Measurements from ENCODE around the gene DRAXIN. TPM values are rescaled to one million over a fixed set of nuclear protein-coding genes. Genes with fewer than 3 reads are reported as not detected.

Gene DRAXIN
- total RNA-seq, 8 experiments from 2014 or later: 0.10 to 100 (median 78.0) TPM; not detected in 1

DNA sequence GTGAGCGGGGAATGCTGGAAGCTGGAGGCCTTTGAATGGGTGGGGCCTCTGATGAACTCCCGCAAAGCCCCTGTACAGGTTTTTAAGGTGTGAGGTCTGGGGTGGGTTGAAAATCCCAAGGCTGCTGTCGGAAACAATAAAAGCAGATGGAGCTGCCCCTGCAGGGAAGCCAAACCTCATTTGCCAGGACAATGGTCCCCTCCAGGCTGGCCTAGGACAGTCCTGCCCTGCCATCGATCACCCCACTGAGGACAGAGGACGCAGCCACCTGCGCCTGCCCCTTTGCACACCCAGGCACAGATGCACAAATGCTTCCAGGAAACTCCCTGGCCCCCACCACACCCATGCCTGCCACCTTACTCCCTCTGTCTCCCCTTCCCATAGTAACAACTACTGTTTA is 4.4 kb downstream of the DRAXIN start:
- in situ Hi-C loops (cut with MboI; ENCODE audit: low pct_unique_long_range_greater_than_20kb in 2 of 9, low sequenced_read_pairs in 9 of 9, unreplicated experiment in 9 of 9): no loop called here
- H3K4me3 ChIP-seq: no peak overlapping the region
- no peak overlapping the region for H3K27ac ChIP-seq
- peaks cover 27 to 37% of the 10 kb centered on the region in 2 donors for H3K4me1 ChIP-seq (replicated peaks in 1 of 2)
- WGBS, 10 experiments: 20 to 92% (median 60%) methylated on average over 1 to 6 of the region's 6 CpGs; no CpG with 5 or more reads in 3 of the 10 experiments
- ATAC-seq (replicated peaks in 6 of 8): no peak

DNA sequence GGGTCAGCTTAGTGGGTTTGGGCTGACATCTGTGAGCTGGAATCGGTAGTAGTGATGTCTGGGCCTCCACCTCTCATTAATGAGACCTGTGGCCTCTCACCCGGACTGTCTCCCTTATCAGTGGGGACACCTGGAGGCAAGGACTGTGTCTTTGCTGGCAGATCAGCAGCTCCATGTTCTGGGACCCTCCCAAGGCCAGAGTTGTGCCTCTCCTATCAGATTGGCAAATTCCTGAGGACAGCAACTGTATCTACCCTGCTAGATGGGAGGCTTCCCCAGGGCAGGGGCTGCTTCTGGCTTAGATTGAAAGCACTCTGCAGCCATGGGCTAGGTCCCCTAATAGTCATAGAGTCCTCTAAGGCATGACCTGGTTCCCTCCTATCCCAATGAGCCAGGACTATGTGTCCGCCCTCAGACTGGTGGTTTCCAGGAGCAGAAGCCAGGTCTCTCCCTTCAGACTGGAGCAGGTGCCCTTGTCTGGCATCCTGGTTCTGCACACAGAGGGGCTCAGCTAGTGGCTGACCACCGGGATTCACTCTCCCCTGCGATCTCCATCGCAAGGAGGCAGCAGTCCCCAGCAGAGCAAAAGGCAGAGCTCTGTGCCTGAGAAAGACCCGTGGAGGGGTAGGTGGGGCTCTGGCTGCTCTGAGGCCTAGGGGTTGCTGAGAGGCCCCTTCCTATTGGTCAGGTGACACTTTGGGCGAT is 5.8 kb downstream of the DRAXIN start:
- no peak for ATAC-seq (replicated peaks in 6 of 8)
- Histone ChIP-seq H3K4me1 (replicated peaks in 1 of 2) (peaks cover 42 to 52% of the 10 kb centered on the region in 2 donors), H3K27ac (no peak overlapping the region), H3K4me3 (no peak overlapping the region)
- in situ Hi-C loops (cut with MboI; ENCODE audit: low pct_unique_long_range_greater_than_20kb in 2 of 9, low sequenced_read_pairs in 9 of 9, unreplicated experiment in 9 of 9): no loop called here
- 0 to 100% (median 78%) methylated on average over 1 to 7 of the region's 8 CpGs; no CpG with 5 or more reads in 1 of the 10 experiments for WGBS, 10 experiments

DNA sequence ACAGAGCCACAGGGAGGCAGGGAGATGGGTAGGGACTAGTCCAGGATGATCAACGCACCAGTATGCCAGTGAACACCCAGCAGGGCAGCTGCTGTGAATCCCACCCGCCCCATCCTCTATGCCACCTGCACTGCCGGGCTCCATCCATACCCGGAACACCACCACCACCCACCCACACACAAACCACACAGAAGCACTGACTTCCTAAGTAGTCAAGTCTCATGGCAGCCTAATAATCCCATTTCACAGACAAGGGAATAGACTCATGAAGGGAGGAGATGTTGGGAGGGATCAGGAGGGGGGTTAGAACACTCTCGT is 6.3 kb downstream of the DRAXIN start:
- ATAC-seq (replicated peaks in 6 of 8): no peak
- Histone ChIP-seq H3K4me3 (no peak overlapping the region), H3K27ac (no peak overlapping the region), H3K4me1 (replicated peaks in 1 of 2) (peaks cover 47 to 57% of the 10 kb centered on the region in 2 donors)
- in situ Hi-C loops (cut with MboI; ENCODE audit: low pct_unique_long_range_greater_than_20kb in 2 of 9, low sequenced_read_pairs in 9 of 9, unreplicated experiment in 9 of 9): no loop called here
- WGBS, 10 experiments: 60 to 80% (median 72%) methylated on average over 1 to 3 of the region's 5 CpGs; no CpG with 5 or more reads in 6 of the 10 experiments

DNA sequence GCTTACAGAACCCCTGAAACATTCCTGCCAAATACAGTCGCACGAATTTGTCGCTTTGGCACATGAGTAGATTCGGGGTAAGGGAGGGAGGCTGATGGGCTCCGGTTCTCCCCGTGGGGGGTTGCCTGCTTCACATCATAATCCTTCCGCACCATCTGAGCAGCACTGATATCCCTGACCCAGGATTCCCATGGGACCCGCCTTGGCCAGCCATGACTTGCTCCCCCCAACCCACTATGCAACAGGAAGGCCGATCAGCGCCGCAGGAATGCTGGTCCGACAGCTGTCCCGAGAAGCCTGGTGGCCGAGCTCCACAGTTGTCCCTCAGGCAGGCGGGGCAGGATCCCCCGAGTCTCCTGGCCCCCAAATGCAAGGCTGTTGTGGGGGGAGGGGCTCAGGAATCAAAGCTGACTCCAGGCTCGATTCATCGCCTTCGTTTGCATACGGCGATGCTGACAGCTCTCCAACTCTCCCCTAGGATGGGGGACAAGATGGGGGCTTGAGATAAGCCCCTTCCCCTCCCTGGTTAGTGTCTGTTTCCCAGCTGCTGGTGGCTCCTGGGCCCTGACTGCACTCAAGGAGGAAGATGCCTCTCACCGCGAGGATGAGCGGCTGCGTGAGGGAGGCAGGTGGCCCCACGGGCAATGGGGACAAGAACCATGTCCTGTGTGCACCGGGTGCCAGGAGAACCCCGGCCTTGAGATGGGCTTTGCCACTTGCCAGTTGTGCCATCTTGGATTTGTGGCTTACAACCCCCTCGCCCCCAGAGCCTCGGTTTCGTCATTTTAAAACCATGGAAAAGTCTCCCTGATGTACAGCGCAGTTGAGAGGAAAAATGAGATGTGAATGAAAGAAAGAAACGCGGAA is 9.3 kb downstream of the DRAXIN start:
- peak in 4 of 8 experiments; percentile 3 to 42 (median 36) for ATAC-seq (replicated peaks in 6 of 8)
- peak overlapping the region; percentile 85 to 88 for H3K27ac ChIP-seq
- peaks cover 61% of the 10 kb centered on the region in 2 donors for H3K4me1 ChIP-seq (replicated peaks in 1 of 2)
- WGBS, 10 experiments: 9 to 89% (median 40%) methylated on average over 1 to 32 of the region's 34 CpGs
- H3K4me3 ChIP-seq: peak overlapping the region in 4 of 5 donors; percentile 1 to 16 (median 8)
- in situ Hi-C loops (cut with MboI; ENCODE audit: low pct_unique_long_range_greater_than_20kb in 2 of 9, low sequenced_read_pairs in 9 of 9, unreplicated experiment in 9 of 9): no loop called here

DNA sequence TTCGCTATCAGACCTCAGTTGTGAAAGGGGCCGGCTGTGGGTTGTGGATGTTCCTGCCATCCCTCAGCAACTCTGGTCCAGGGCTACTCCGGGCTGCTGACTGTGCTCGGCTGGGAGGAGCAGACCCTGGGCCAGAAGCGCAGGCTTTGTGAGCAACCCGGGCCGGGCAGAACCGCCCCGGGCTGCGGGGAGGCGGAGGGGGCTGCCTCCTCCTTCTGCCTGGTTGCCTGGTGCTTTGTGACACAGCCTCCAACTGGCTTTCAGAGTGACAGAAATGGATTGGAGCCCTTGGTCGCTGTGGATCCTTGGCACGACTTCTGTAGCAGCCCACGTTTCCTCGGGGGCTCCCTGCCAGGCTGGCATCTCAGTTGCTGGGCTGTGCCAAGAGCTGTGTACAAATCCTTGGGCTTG is 10.0 kb downstream of the DRAXIN start:
- in situ Hi-C loops (cut with MboI; ENCODE audit: low pct_unique_long_range_greater_than_20kb in 2 of 9, low sequenced_read_pairs in 9 of 9, unreplicated experiment in 9 of 9): no loop called here
- Histone ChIP-seq H3K4me3 (peak overlapping the region in 4 of 5 donors; percentile 1 to 16 (median 8)), H3K4me1 (replicated peaks in 1 of 2) (peaks cover 68 to 69% of the 10 kb centered on the region in 2 donors), H3K27ac (peak overlapping the region; percentile 85 to 88)
- WGBS, 10 experiments: 0 to 15% (median 3%) methylated on average over 2 to 12 of the region's 15 CpGs; no CpG with 5 or more reads in 4 of the 10 experiments
- ATAC-seq (replicated peaks in 6 of 8): peak; percentile 43 to 85 (median 74)

DNA sequence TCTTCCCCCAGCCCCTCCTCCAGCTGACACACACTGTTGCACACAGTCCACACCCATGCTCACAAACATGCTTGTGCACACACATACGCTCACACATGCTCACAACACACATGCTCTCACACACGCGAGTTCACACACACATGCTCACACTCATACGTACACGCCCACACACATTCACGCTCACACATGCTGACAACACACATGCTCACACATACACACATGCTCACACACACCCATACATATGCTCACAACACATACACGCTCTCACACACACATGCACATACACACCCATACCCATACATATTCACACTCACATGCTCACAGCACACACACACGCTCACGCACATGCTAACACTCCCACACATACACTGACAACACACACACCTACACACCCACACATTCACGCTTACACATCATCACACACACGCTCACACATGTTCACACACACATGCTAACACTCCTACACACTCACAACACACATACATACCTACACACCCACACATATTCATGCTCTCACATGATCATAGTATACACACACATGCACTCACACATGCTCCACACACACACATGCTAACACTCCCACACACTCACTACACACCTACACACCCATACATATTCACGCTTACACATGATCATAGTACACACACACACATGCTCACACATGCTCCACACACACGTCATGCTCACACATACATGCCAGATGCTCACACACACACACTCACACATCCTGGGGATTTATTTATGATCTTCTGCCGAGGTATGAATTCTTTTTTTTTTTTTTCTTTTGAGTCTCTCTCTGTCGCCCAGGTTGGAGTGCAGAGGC is 10.7 kb downstream of the DRAXIN start:
- Histone ChIP-seq H3K27ac (peak overlapping the region; percentile 85 to 88), H3K4me3 (no peak overlapping the region), H3K4me1 (replicated peaks in 1 of 2) (peaks cover 75% of the 10 kb centered on the region in 2 donors)
- ATAC-seq (replicated peaks in 6 of 8): no peak
- 0 to 94% (median 69%) methylated on average over 1 to 14 of the region's 15 CpGs; no CpG with 5 or more reads in 1 of the 10 experiments for WGBS, 10 experiments
- in situ Hi-C loops (cut with MboI; ENCODE audit: low pct_unique_long_range_greater_than_20kb in 2 of 9, low sequenced_read_pairs in 9 of 9, unreplicated experiment in 9 of 9): no loop called here

DNA sequence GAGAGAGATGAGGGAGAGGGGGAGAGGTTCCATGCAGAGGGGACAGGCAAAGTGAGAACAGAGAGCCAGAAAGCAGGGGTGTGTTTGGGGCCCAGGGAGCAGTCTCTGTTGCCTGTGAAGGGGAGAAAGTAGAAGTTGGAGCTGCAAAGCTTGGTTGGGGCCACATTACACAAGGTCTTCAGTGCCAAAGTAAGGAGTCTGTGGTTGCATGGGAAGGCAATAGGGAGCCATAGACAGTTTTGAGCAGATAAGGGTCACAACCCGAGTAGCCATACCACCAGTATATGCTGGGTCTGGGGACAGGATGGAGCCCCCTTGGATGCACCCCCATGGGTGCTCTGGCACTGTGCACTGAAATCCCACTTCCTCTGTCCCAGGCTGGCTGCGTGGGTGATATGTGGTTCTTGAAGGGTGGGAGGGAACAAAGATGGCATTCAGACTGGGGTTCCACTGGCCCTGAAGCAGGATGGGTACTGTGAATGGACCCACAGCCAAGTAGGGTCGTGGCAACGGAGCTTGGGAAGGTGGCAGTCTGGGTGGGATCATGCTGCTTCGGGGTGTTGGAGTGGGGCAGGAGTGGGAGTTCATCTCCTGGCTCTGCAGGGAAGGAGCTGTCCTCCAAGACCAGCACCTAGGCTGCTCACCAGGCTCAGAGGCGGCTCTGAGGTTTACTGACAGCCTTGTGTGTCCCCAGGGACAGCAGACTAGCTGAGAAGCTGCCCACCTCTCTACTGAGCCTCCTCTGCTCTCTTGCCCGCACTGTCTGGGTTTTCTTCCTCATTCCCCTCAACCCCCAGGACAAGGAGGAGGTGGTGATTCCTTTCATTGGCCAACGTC is 12.1 kb downstream of the DRAXIN start:
- H3K4me1 ChIP-seq (replicated peaks in 1 of 2): peaks cover 83 to 84% of the 10 kb centered on the region in 2 donors
- in situ Hi-C loops (cut with MboI; ENCODE audit: low pct_unique_long_range_greater_than_20kb in 2 of 9, low sequenced_read_pairs in 9 of 9, unreplicated experiment in 9 of 9): no loop called here
- H3K27ac ChIP-seq: peak overlapping the region; percentile 55 to 68
- WGBS, 10 experiments: 0 to 52% (median 29%) methylated on average over 1 to 6 of the region's 8 CpGs; no CpG with 5 or more reads in 3 of the 10 experiments
- peak in 3 of 8 experiments; percentile 11 to 18 (median 16) for ATAC-seq (replicated peaks in 6 of 8)
- H3K4me3 ChIP-seq: no peak overlapping the region

DNA sequence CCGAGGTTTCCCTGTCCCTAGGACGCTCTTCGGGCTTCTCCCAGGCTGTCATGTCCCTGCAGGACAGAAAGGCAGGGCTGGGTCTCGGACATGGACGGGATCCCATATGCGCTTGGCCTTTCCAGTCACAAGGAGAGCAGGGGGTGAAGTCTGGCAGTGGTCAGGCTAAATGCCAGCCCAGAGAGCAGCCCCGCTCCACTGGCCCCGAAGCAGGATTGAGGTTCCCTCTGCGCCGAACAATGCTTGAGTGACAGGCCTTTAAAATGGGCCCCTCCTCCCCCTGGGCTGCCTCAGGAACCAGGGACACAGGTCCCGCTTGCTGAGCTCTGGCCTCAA is 12.7 kb downstream of the DRAXIN start:
- Histone ChIP-seq H3K27ac (peak overlapping the region; percentile 55 to 68), H3K4me3 (no peak overlapping the region), H3K4me1 (replicated peaks in 1 of 2) (peaks cover 83 to 84% of the 10 kb centered on the region in 2 donors)
- in situ Hi-C loops (cut with MboI; ENCODE audit: low pct_unique_long_range_greater_than_20kb in 2 of 9, low sequenced_read_pairs in 9 of 9, unreplicated experiment in 9 of 9): no loop called here
- 4 to 60% (median 20%) methylated on average over 1 to 5 of the region's 11 CpGs; no CpG with 5 or more reads in 3 of the 10 experiments for WGBS, 10 experiments
- ATAC-seq (replicated peaks in 6 of 8): peak in 5 of 8 experiments; percentile 16 to 45 (median 42)

DNA sequence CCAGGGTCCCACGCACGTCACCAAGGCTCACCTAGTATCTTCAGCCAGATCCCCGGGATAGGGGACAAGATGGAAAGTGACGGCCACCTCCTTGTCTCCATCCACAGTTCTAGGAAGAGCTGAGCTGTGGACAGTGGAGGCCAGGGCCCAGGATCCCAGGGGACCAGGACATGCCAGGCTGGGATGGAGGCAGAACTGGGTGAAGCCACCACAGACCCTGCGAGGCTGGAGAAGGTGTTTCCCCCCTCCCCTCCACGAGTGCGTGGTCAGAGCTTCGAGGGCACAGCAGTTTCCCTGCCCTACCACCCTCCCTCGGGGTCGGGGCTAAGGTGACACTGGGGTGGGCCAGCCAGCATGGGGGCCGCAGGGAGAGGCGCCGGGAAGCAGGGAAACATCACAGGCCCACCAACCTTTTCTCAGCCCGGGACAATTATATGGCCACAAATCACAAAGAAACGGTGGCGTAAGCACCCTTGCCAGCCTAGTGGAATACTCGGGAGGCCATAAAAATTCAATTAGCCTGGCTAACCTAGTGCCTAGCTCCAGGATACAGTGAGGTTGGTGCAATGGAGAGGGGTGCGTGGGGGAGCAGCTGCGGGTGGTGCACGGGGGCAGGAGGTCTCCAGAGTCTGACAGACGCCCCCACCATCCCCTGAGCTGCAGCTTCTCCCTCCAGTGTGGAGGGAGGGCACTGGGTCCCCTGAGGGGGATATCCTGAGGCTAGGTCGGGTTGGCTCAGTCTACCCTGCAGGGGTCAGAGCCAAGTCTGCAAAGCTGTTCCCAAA is 13.4 kb downstream of the DRAXIN start:
- in situ Hi-C loops (cut with MboI; ENCODE audit: low pct_unique_long_range_greater_than_20kb in 2 of 9, low sequenced_read_pairs in 9 of 9, unreplicated experiment in 9 of 9): no loop called here
- peak overlapping the region; percentile 55 to 68 for H3K27ac ChIP-seq
- WGBS, 10 experiments: 0 to 57% (median 33%) methylated on average over 2 to 11 of the region's 22 CpGs; no CpG with 5 or more reads in 3 of the 10 experiments
- peaks cover 81 to 82% of the 10 kb centered on the region in 2 donors for H3K4me1 ChIP-seq (replicated peaks in 1 of 2)
- no peak overlapping the region for H3K4me3 ChIP-seq
- ATAC-seq (replicated peaks in 6 of 8): peak in 5 of 8 experiments; percentile 36 to 68 (median 43)

DNA sequence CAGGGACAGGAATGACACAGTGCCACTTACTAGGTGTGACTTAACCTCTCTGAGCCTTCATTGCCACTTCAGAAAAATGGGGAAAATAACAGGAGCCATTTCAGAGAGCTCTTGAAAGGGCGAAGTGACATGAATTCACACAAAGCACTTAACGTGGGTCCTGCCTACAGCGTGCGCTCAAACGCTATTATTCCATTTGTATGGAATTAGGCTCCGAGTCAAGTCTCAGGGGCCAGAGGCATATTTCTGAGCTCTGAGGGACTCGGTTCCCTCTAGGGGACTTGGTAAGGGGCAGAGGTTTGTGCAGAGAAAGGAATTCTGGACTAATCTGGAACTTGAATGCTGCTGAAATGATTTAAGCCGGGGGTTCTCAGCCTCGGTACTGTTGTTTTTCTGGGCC is 14.1 kb downstream of the DRAXIN start:
- in situ Hi-C loops (cut with MboI; ENCODE audit: low pct_unique_long_range_greater_than_20kb in 2 of 9, low sequenced_read_pairs in 9 of 9, unreplicated experiment in 9 of 9): no loop called here
- no peak for ATAC-seq (replicated peaks in 6 of 8)
- 33 to 66% (median 53%) methylated on average over 1 to 9 of the region's 9 CpGs; no CpG with 5 or more reads in 2 of the 10 experiments for WGBS, 10 experiments

DNA sequence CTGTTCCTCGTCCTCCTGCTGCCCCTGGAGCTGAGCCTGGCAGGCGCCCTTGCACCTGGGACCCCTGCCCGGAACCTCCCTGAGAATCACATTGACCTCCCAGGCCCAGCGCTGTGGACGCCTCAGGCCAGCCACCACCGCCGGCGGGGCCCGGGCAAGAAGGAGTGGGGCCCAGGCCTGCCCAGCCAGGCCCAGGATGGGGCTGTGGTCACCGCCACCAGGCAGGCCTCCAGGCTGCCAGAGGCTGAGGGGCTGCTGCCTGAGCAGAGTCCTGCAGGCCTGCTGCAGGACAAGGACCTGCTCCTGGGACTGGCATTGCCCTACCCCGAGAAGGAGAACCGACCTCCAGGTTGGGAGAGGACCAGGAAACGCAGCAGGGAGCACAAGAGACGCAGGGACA is 14.8 kb downstream of the DRAXIN start:
- Histone ChIP-seq H3K27ac (peak overlapping the region in 1 of 2 donors; percentile 51), H3K4me1 (replicated peaks in 1 of 2) (peaks cover 67 to 68% of the 10 kb centered on the region in 2 donors), H3K4me3 (no peak overlapping the region)
- in situ Hi-C loops (cut with MboI; ENCODE audit: low pct_unique_long_range_greater_than_20kb in 2 of 9, low sequenced_read_pairs in 9 of 9, unreplicated experiment in 9 of 9): no loop called here
- no peak for ATAC-seq (replicated peaks in 6 of 8)
- WGBS, 10 experiments: 0 to 100% (median 80%) methylated on average over 1 to 2 of the region's 14 CpGs; no CpG with 5 or more reads in 7 of the 10 experiments

More for the DNA sequence above, 14.1 kb downstream of the DRAXIN start:
- Histone ChIP-seq H3K4me3 (no peak overlapping the region), H3K27ac (peak overlapping the region; percentile 51 to 55), H3K4me1 (replicated peaks in 1 of 2) (peaks cover 74 to 75% of the 10 kb centered on the region in 2 donors)
